Vagina (tissue), 2 donors: ENCODE results near the gene MEMO1. TPM values are rescaled to one million over a fixed set of nuclear protein-coding genes. Genes with fewer than 3 reads are reported as not detected.
A peak's percentile ranks its signal among the peaks of the same experiment; 100 is the strongest.
"Not testable (repeated sequence)": the region's sequence is repeated elsewhere in the genome, so short reads cannot be mapped to it uniquely, and the experiment has no call there.

Experiments used
- DNase-seq, 2 donors: peaks; one replicate each; pipeline ENCODE4 v3.0.0-alpha.2; 2017; ENCODE audit errors: extremely low spot score in 2 of 2
- H3K27ac ChIP-seq: fragments of 200-600 bp; sonication (generic); one replicate; pipeline ENCODE4 v1.5.1; 2019
- H3K27me3 ChIP-seq: fragments of 200-600 bp; sonication (generic); one replicate; pipeline ENCODE4 v1.5.1; 2019
- H3K36me3 ChIP-seq, 2 donors: fragments of 200-600 bp; sonication (generic); one replicate each; pipeline ENCODE4 v1.5.1; 2017 to 2019
- H3K4me1 ChIP-seq: fragments of 200-600 bp; sonication (generic); one replicate; pipeline ENCODE4 v1.5.1; 2019
- H3K4me3 ChIP-seq, 2 donors: fragments of 200-600 bp; sonication (generic); 1 replicate in 1 of 2; 2 replicates in 1 of 2; pipeline ENCODE4 v1.5.1; 2016 to 2019
- H3K9me3 ChIP-seq: fragments of 200-600 bp; sonication (generic); one replicate; pipeline ENCODE4 v1.5.1; 2019
- POLR2A ChIP-seq, 2 donors: fragments of 450-650 bp; IDR thresholded peaks; one replicate each; pipeline ENCODE4 v1.6.1; 2017; ENCODE audit warnings: antibody characterized with exemption in 2 of 2, mild to moderate bottlenecking in 2 of 2, moderate library complexity in 2 of 2
- POLR2AphosphoS5 ChIP-seq, 2 donors: sonication (generic); formaldehyde crosslinking; IDR thresholded peaks; one replicate each; pipeline ENCODE4 v1.9.0; 2017; ENCODE audit warnings: antibody characterized with exemption in 2 of 2, mild to moderate bottlenecking in 2 of 2, low read depth in 1 of 2; ENCODE audit not compliant: insufficient read depth in 1 of 2
- intact Hi-C: fragments of 100-400 bp; cut with DNase I; formaldehyde crosslinking; loops from one replicate; pipeline ENCODE4 v1.15.1; 2023
- total RNA-seq: library from RNA; depleted of rRNA; stranded (reverse); fragments of >200 nt; gene quantifications from one replicate; pipeline ENCODE4 v1.2.3, GENCODE V29; 2016
- TF ChIP-seq, protein P1 (sequence below), 3 experiments: fragments of 450-650 bp in 2 of 3; fragments of 200-600 bp in 1 of 3; sonication (generic) in 1 of 3; IDR thresholded peaks; one replicate each; pipeline ENCODE4 v1.5.1; 2017 to 2019; ENCODE audit warnings: antibody characterized with exemption in 3 of 3, mild to moderate bottlenecking in 2 of 3, moderate library complexity in 2 of 3

MEMO1 gene
- 36.3 TPM for total RNA-seq

DNA sequence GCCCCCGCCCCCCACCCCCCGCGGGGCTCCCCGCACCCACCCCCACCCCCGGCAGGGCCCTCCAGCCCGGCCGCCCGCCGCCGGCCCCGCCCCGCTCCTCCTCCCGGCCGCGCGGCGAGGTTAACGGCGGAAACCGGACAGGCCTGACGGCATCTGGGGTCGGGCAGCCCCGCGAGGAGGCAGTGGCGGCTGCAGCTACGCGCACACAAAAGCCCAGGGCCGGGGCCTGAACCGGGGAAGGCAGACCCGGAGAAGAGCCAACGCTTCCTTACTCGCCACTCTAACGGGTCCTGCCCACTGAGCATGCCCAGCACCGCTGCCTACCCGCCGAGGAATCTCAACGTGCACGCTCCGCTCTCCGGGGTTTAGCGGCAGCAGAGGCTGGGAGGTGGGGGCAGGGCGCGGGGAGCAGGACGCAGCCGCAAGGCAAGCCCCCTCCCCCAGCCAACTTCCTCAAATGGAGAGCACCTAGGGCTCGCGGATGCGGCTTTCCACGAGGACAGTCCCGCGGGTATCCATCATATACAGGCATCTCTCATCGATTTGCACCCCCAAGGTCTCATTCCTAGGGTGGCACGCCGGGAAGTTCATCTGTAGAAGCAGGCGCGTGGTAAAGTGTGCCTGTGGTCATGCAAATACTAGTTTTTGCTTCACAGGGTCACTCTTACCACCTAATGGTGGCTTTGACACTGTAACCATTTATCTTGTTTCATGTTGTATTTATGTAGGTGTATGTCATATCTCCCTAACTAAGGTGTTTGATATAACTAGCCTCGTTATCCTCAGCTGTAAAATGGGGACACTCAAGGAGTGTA lies at the start of gene MEMO1:
TSS of gene MEMO1 (minus strand) at position 339 of the 815 bp plus-strand sequence. CDS start 761 bp downstream, outside the sequence.
- DNase-seq = peak in 1 of 2 donors; percentile 92
- Histone ChIP-seq H3K4me1 (peaks cover 41% of the 10 kb centered on the region), H3K4me3 (peak within 1 kb of the TSS; percentile 77 to 98), H3K27ac (peak within 1 kb of the TSS; percentile 90), H3K36me3 (no peaks in the 10 kb centered on the region), H3K27me3 (no peaks in the 10 kb centered on the region), H3K9me3 (no peaks in the 10 kb centered on the region)
- TF ChIP-seq POLR2AphosphoS5 (IDR thresholded peaks at IDR 0.05; ENCODE audit: insufficient read depth in 1 of 2, low read depth in 1 of 2) (peak; percentile 74 to 87), POLR2A (IDR thresholded peaks at IDR 0.05) (peak in 1 of 2 donors; percentile 57)
- TF ChIP-seq, protein P1, sequence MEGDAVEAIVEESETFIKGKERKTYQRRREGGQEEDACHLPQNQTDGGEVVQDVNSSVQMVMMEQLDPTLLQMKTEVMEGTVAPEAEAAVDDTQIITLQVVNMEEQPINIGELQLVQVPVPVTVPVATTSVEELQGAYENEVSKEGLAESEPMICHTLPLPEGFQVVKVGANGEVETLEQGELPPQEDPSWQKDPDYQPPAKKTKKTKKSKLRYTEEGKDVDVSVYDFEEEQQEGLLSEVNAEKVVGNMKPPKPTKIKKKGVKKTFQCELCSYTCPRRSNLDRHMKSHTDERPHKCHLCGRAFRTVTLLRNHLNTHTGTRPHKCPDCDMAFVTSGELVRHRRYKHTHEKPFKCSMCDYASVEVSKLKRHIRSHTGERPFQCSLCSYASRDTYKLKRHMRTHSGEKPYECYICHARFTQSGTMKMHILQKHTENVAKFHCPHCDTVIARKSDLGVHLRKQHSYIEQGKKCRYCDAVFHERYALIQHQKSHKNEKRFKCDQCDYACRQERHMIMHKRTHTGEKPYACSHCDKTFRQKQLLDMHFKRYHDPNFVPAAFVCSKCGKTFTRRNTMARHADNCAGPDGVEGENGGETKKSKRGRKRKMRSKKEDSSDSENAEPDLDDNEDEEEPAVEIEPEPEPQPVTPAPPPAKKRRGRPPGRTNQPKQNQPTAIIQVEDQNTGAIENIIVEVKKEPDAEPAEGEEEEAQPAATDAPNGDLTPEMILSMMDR (IDR thresholded peaks at IDR 0.05) = peak in 1 of 3 experiments; percentile 44
- intact Hi-C loops = no loop called here

DNA sequence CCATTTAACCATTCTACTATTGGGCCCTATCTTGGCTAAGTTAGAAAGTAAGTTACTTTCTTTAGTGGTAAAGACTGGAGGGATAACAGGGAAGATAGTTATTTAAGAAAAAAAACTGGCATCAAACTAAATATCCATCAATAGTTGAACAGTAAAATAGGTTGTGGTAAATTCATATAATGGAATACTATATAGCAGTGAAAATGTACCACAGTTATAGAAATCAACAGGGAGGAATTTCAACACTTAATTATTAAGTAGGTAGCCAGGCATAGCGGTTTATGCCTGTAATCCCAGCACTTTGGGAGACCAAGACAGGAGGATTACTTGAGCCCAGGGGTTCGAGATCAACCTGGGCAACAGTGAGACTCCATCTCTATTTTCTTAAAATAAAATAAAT lies 49.5 kb upstream of the MEMO1 start:
- intact Hi-C loops = loop anchor here (5.0 kb wide), 1 partner anchor 102 kb away; no protein-coding TSS in a partner anchor
- DNase-seq = no peak
- H3K27me3 ChIP-seq = no peaks in the 10 kb centered on the region

DNA sequence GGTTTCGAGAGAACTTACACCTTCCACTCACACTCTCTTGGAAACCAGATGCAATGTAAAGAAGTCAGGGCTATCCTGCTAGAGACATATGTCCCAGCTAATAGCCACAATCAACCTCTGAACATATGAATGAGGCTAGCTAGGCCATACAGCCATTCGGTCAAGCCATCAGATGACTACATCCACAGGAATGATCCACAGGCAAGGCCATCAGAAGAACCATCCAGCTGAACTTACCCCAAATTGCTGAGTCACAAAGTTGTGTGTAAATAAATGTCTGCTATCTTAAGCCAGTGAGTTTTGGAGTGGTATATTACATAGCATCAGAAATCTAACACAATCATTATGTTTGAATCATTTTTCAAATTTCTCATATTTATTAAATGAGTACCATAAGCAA lies 47.3 kb upstream of the MEMO1 start:
- intact Hi-C loops = no loop called here
- no peaks in the 10 kb centered on the region for H3K36me3 ChIP-seq
- TF ChIP-seq POLR2AphosphoS5 (IDR thresholded peaks at IDR 0.05; ENCODE audit: insufficient read depth in 1 of 2, low read depth in 1 of 2) (no peak), POLR2A (IDR thresholded peaks at IDR 0.05) (no peak)
- TF ChIP-seq, protein P1 (IDR thresholded peaks at IDR 0.05) = no peak
- no peaks in the 10 kb centered on the region for H3K27me3 ChIP-seq
- H3K4me1 ChIP-seq = no peaks in the 10 kb centered on the region
- DNase-seq = no peak
- no peak overlapping the region for H3K4me3 ChIP-seq
- H3K27ac ChIP-seq = no peak overlapping the region
- H3K9me3 ChIP-seq = no peaks in the 10 kb centered on the region

More for the DNA sequence above, 49.5 kb upstream of the MEMO1 start:
- Histone ChIP-seq H3K4me1 (peaks cover 12% of the 10 kb centered on the region), H3K36me3 (no peaks in the 10 kb centered on the region), H3K4me3 (no peak overlapping the region), H3K27ac (no peak overlapping the region), H3K9me3 (no peaks in the 10 kb centered on the region)
- TF ChIP-seq, protein P1 (IDR thresholded peaks at IDR 0.05) = no peak
- TF ChIP-seq POLR2AphosphoS5 (IDR thresholded peaks at IDR 0.05; ENCODE audit: insufficient read depth in 1 of 2, low read depth in 1 of 2) (no peak), POLR2A (IDR thresholded peaks at IDR 0.05) (no peak)

DNA sequence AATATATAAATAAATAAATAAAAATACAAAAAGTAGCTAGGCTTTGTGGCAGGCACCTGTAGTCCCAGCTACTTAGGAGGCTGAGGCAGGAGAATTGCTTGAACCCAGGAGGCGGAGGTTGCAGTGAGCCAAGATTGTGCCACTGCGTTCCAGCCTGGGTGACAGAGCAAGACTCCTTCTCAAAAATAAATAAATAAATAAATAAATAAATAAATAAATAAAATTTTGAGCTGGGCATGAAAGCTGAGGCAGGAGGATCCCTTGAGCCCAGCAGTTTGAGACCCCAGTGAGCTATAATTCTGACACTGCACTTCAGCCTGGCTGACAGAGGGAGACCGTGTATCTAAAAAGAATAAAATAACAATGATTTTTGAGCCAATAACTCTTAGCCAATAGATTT lies 43.8 kb upstream of the MEMO1 start:
- H3K27ac ChIP-seq, H3K27me3 ChIP-seq, DNase-seq, H3K9me3 ChIP-seq, H3K4me3 ChIP-seq, intact Hi-C loops, H3K4me1 ChIP-seq, H3K36me3 ChIP-seq: not testable (repeated sequence)

DNA sequence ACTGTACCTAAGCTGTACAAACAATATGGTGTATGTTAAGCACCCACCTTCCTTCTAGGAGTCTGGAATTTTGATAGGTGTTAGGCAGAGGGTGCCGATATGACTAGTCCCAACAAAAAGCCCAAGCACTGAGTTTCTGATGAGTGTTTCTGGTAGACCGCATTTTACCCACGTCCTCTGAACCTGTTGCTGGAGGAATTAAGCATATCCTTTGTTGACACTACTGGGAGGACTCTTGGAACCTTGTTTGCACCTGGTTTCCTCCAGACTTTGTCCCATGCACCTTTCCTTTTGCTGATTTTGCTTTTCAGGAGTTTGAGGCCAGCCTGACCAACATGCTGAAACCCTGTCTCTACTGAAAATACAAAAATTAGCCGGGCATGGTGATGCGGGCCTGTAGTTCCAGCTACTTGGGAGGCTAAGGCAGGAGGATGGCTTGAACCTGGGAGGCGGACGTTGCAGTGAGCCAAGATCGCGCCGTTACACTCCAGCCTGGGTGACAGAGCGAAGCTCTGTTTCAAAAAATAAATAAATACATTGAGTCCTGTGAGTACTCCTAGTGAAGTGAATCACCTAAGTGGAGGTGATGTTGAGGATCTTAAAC lies 41.1 kb upstream of the MEMO1 start:
- Histone ChIP-seq H3K27ac (no peak overlapping the region), H3K4me1 (no peaks in the 10 kb centered on the region), H3K27me3 (no peaks in the 10 kb centered on the region), H3K4me3 (no peak overlapping the region), H3K9me3 (no peaks in the 10 kb centered on the region), H3K36me3 (no peaks in the 10 kb centered on the region)
- intact Hi-C loops = no loop called here
- DNase-seq = no peak
- TF ChIP-seq, protein P1 (IDR thresholded peaks at IDR 0.05) = no peak
- TF ChIP-seq POLR2A (IDR thresholded peaks at IDR 0.05) = no peak
- no peak for TF ChIP-seq POLR2AphosphoS5 (IDR thresholded peaks at IDR 0.05; ENCODE audit: insufficient read depth in 1 of 2, low read depth in 1 of 2)
